LoVo (cell line): ENCODE measurements around the gene WNT11.

Experiments used
- DNase-seq: peaks from one replicate; pipeline ENCODE4 v3.0.0-alpha.2; 2016; ENCODE audit warnings: low spot score

Gene WNT11

DNA sequence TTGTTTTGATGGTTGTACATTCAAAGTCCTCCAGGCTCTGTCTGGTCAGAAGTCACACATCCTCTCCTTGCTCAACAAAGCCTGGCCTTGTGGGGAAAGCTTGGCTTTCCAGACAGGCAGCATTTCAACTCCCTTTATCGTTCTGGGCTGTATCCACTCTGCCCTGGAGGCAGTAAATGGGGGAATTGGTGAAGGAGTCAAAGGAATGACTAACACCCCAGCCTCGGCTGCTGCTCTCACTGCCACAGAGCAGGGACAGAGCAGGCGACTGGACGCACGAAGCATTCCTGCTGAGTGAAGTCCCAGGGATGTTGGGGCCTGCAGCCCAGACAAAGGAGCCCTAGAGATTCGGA lies 52.8 kb downstream of the WNT11 start:
- DNase-seq = no peak

DNA sequence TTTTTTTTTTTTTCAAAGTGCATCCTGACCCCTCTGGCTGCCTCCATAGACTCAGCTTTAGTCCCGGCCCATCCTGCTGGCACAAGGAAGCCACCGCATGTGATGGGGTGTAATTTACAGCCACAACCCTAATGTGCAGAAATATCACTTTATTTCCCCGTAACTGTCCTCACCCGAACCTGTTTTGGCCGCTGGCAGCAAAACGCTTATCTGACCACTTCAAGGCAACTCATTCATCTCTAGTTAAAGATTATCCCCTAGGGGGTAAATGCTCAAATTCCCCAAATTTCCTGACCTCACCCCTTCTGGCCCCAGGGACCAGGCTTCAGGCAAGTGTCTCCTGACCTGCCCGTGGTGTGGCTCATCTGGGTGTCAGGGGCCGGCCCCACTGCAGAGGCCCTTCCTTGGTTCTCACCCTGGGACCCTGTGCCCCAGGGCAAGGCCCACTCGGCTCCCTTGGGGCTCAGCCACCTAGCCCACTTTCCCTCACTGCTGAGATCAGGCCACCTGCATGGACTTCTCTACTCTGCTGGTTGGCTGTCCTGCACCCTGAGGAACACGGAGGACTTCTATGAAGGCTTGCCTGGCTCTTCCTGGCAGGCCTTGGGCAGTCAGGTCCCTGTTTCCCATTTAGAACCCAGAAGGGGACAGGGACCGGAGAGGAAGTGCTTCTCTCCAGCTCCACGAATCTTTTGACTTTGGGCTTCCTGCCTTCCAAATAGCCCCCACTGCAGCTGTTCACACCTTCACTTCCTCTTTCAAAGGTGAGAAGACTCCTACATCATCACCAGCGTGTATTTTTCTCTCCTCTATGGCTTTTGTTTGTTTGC lies 53.3 kb downstream of the WNT11 start:
- no peak for DNase-seq

DNA sequence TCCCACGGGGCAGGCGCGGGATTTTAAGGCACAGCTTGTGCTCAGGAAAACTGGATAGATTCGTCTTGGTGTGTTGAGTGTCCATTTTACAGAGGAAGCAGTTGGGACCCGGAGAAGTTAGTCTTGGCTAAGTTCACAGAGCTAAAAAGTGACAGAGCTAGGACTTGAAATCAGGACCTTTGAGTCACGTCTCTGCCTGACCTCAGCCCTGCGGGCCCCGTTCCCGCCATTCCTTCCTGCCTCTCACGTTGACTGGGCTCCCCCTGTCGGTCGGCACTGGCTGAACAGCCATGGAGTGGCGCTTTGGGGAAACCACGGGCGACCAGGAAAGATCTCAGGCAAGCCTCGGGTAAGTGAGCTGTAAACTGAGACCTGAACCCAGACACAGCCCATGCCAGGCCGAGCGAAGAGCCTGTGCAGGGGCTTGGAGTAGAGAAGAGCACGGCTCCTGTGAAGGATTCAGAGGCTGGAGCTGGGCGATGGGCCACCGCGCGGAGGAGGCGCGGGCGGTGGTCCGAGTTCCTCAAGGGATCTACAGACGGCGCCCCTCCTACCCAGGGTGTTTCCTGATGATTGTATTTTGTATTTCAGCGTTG lies 54.1 kb downstream of the WNT11 start:
- DNase-seq = peak; percentile 72

DNA sequence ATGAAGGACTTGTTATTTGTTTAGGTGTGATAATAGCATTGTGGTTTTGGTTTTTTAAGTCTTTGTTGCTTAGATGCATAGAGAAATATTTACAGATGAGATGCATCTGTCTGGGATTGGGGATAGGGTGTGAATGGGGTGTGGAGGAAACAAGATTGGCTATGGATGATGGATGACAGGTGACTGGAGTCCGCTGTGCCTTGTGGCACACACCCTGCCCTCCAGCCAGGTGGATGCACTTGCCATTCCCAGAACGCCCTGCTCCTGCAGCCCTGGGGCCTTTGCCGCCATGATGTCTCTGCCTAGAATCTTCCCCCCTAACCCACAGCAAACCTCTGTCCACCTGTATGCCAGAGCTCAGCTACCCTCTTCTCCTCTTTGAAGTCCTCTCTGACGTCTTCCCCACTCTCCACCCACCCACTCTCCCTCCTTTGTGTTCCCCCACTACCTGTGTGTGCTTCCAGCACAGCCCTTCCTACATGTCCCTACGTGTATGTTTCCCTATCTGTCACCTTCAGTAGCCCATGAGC lies 54.7 kb downstream of the WNT11 start:
- DNase-seq = no peak

DNA sequence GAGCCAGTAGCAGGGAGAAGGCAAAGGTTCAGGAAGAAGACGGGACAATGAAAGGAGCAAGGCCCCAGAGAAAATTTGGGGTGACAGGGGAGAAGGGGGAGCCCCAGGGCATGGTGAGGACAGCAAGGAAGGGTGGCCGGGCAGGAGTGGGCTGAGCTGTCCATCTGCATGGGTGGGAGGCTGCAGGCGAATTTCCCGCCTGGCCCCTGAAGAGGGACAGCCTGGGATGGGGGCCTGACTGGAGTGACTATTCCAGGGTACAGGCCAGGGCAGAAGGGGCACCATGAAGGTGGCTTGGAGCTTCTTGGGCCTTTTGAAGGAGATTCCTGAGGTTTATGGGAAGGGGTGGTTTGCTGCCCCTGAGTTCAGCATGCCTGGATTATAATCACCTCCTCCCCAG lies 56.2 kb downstream of the WNT11 start:
- DNase-seq = no peak

DNA sequence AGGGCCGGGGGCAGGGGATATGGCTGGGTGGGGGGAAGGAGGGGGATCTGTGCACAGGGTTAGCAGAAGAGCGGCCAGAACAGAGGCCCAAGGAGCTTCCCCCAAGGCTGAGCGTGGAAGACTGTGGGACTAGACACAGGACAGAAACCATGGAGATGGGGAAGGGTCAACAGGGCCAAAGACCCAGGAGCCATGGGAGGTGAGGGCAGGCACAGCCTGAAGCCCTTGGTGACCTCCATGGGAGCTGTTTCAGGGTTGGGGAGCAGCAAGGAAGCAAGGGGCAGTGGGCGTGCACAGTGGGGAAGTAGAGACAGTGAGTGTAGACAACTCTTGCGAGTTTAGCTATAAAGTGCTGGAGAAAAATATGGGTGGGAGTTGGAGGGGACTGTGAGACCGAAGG lies 56.6 kb downstream of the WNT11 start:
- DNase-seq = no peak

DNA sequence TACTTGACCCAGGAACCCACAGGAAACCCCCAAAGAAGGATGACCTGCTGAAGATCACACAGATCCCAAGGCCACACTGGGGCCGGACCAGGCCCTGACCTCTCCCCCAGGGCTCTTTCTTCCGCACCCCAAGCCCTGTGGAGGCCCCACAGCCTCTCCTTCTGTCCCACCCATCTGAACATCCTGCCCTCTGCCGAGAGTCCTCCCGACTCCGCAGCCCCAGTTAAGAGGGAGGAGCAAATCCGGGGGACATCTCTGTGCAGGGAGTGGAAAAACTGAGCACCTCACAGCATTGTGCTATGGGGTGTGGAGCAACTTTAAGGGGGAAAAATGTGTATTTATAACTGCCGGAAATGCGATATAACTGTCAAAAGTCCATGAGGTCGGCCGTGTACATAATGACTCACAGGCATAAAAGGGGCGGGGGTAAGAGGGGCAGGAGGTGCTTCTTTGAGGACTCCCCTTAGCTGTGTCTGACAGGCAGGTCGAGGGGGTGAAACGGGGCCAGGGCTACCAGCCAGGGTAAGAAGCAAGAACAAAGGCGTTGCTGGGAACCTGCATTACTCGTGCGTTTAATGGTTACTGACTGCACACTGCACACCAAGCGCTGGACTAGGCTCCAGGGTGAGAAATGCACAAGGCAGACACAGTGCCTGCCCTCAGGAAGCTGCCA lies 57.2 kb downstream of the WNT11 start:
- peak; percentile 44 for DNase-seq

DNA sequence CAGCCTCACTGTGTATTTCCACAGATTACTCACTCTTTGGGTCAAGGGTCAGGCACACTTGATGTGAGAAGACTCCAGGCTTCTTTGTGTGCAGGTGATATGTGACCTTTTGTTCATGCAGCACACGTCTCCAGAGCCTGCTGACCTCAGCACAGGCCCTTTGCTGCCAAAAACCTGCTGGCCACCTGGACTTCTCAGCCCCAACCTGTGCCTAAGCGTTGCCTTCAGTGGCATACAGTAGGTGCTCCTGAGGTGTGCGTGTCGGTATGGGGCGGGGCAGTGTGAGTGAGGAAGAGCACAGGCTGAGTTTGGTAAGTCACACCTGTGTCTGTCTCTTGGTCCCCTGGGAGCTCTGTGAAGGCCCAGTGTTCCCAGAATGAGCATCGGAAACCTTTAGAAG lies 58.1 kb downstream of the WNT11 start:
- DNase-seq = peak; percentile 44

DNA sequence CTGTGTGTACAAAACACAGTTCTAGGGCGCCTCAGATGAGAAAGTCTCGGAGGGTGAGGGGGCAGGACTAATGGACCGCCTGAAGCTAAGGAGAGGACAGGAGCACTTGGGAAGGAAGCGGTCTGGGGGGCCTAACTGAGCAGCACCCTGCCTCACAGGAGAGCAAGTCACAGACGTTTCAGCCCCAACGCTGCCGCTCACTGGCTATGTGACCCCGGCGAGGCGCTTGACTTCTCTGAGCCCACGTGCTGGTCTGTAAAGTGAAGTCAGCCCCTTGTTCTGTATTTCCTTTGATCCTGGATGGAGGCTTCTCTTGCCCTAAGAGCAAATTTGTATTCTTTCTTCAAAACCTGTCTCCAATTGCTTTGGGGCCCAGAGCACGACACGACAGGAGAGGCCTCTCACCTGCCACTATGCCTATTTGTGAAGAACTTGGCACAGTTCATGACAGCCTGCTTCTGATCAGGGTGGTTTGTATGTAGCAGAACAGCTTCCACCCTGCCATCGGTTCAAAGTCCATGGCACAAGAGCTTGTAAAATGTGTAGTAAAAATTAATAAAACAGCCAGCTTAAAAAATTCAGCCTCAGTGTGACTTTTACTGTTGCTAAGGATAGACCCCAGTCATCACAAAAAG lies 59.1 kb downstream of the WNT11 start:
- DNase-seq = peak; percentile 69

DNA sequence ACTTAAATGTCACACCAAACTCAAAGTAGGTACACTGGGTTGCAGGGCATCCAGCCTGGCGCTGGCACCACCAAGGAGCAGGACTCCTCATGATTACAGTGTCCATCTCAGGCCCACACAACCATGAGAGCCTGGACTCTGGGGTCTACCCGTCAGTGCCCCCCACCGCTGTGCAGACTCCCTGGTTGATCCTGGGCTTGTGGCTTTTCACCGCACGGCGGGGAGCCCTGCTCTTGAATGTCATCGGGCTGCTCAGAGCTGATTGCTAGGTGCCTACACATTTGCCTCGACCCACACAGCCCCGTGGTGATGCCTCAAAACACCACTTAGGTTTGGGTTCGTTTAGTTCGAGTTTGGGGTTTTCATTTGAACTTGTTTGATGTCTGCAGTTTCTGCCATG lies 63.0 kb downstream of the WNT11 start:
- no peak for DNase-seq

DNA sequence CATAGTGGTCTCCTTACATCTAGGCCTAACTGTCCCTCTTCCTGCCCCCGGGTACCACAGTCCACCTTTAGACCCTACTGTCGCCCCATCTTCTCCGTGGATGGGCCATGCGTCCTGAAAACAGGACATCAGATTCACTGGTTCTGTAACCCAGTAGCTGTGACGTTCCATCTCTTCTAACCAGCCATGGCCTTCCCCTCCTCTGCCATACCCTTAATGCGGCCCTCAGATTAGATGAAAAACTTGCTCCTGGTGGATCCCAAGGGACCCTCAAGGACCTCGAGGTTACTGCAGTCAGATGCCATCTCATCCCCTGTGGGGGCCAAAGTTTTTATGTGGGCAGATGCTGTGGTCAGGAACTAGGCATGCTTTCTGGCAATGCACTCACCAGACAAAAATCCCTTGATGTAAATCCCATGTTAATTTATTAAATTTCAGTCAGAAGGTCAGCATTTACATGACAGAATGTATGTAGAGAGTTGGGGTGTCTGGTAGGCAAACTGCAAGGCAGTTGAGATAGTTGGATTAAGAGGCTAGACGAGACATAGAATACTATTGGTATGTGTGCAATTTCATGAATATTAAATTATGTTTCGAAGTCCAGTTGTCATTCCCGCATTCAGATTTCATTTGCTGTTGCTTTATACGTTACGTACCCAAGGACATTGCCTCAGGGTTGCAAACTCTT lies 64.3 kb downstream of the WNT11 start:
- DNase-seq = no peak

DNA sequence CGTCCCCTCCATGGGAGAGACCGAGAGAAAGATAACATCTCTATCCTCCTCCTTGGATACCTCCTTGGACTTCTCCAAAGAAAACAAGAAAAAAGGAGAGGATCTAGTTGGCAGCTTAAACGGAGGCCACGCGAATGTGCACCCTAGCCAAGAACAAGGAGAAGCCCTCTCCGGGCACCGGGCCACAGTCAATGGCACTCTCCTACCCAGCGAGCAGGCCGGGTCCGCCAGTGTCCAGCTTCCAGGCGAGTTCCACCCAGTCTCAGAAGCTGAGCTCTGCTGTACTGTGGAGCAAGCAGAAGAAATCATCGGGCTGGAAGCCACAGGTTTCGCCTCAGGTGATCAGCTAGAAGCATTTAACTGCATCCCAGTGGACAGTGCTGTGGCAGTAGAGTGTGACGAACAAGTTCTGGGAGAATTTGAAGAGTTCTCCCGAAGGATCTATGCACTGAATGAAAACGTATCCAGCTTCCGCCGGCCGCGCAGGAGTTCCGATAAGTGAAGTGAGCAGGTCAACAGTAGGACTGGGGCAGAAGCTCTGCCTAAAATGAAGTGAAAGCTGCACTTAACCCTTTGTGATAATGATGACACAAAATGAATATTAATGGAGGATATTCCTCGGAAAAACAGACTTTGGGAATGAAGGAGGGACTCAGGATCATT lies 65.3 kb downstream of the WNT11 start:
- no peak for DNase-seq

DNA sequence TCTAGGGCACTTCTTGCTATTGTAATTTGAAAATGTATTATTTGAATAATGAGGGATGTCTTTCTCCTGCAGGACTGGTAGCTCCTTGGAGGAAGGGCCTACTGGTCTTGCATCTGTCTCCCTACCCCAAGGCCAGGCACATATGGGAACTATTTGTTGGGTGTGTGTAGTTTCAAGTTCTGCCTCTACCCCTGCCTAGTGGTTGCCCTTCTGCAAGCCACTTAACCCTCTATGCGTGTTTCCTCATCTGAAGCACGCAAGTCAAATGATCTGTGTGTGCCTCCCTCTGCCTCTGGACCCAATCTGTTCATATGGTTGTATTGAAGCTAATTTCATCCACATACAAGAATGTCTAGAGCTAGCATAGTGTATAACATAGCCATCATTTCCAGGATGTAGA lies 67.0 kb downstream of the WNT11 start:
- no peak for DNase-seq
